ENCODE data around the gene ANKRD39.

ANKRD39 gene, protein sequence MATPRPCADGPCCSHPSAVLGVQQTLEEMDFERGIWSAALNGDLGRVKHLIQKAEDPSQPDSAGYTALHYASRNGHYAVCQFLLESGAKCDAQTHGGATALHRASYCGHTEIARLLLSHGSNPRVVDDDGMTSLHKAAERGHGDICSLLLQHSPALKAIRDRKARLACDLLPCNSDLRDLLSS

GRCh38 chr2:96857667-96858372 is at the start of gene ANKRD39:
TSS of gene ANKRD39 (minus strand) at chr2:96858016. CDS start at chr2:96857987, 29 bp downstream.
- intact Hi-C loops (cut with DNase I): loop anchor here (2.0 kb wide), 3 partner anchors 41 to 93 kb away; partner anchors contain the start of gene CNNM3
- DNase-seq: peak; percentile 95 to 99 (median 97)

DNA sequence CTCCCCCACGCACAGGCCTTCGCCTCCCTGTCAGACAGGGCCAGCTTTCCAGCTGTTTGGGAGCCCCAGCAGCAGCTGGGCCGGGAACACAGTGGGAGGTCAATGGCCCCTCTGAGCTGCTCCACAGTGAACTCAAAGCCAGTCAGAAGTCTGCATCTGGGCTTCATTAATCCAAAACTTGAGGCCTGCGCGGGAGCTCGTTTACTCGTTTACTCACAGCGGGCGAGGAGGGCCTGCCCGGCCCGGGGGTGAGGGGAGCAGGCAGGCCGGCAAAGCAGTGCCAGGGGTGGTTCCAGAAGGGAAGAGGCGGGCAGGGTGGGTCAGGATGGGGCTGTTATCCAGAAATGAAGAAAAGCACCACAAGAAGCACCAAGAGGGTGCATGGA is 48.9 kb upstream of the ANKRD39 start:
- intact Hi-C loops (cut with DNase I): no loop called here
- peak in 1 of 42 donors; percentile 44 for DNase-seq

GRCh38 chr2:96903815-96904214 is 46.0 kb upstream of the ANKRD39 start:
- intact Hi-C loops (cut with DNase I): no loop called here
- DNase-seq: no peak

- intact Hi-C loops (cut with DNase I): no loop called here
- no peak for DNase-seq
Observed at GRCh38 chr2:96903318-96903717, 45.5 kb upstream of the ANKRD39 start.

GRCh38 chr2:96900237-96900636 is 42.4 kb upstream of the ANKRD39 start:
- intact Hi-C loops (cut with DNase I): no loop called here
- no peak for DNase-seq

GRCh38 chr2:96899413-96899741 is 41.6 kb upstream of the ANKRD39 start:
- intact Hi-C loops (cut with DNase I): no loop called here
- no peak for DNase-seq

GRCh38 chr2:96898641-96899412 is 41.0 kb upstream of the ANKRD39 start:
- peak in 1 of 42 donors; percentile 21 for DNase-seq
- intact Hi-C loops (cut with DNase I): no loop called here

DNA sequence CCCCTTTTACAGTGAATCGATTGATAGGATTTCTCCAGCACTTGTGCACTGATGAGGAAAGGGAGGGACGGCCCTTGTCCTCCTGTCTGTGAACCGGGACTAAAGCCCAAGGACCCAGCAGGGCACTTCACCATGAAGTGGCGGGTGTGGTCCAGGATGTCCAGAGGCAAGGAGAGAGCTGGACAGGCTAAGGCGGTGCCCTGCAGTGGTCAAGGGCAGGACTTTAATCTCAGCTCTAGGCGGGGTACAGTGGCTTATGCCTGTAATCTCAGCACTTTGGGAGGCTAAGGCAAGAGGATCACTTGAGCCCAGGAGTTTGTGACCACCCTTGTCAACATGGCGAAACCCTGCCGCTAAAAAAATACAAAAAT is 40.3 kb upstream of the ANKRD39 start:
- intact Hi-C loops (cut with DNase I): no loop called here
- no peak for DNase-seq

DNA sequence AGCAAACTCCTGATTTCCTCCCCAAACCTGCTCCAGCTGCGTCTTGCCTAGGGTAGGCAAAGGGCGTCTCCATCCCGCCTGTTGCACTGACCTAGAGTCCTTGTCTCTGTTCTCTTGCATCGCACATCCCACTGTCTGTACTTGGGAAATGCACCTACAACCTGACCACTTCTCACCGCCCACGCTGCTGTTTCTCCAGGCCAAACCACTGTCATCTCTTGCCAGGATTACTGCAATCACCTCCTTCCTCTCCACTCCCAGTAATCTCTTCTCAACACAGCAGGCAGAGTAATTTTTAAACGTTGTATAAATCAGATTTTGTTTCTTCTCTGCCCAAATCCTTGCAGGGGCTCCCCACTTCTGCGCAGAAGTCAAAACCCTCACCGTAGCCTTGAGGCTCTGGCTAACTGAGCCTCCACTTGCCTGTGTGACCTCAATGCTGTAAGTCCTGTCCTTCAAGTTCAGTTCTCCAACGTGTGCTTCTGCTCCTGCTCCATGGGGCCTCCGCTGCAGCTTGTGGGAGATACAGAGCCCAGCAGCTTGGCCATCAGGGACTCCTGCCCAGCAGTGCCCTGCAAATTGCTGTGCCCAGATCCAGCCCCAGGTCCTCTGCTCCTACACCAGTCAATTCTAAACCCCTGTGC is 39.8 kb upstream of the ANKRD39 start:
- intact Hi-C loops (cut with DNase I): no loop called here
- no peak for DNase-seq

- no peak for DNase-seq
- intact Hi-C loops (cut with DNase I): no loop called here
Observed at GRCh38 chr2:96895746-96896651, 38.2 kb upstream of the ANKRD39 start.

DNA sequence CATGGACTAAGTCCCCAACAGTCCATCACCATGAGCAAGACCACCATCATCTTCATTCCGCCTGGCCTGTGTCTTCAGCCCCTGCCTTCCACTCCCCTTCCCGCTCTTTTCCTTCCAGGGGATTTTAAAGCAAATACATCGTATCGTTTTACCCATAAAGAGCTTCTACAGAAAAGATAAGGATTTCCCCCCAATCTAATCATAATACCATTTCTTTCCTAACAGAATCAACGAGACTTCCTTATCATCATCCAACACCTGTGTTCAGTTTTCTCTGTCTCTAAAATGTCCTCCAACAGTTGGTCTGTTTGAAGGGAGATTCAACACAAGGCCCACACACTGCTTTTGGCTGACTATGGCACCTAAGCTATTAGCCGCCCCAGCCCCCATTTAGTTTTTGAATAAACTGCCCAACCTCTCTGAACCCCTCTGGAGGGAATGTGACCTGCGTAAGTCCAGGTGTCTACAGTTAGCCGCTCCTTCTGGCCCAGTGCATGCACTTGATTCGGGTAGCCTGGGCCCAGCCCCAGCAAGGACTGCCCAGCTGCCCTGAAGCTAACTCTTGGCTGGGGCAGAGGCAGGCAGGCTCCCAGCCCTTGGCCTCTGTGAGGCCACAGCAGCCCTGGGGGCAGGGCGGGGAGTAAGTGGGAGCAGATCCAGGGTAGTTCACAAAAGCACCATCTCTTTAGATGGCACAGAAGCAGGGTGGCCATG is 37.4 kb upstream of the ANKRD39 start:
- peak in 20 of 42 donors; percentile 40 to 75 (median 56) for DNase-seq
- intact Hi-C loops (cut with DNase I): no loop called here

- intact Hi-C loops (cut with DNase I): no loop called here
- DNase-seq: no peak
Observed at GRCh38 chr2:96894151-96894531, 36.3 kb upstream of the ANKRD39 start.

DNA sequence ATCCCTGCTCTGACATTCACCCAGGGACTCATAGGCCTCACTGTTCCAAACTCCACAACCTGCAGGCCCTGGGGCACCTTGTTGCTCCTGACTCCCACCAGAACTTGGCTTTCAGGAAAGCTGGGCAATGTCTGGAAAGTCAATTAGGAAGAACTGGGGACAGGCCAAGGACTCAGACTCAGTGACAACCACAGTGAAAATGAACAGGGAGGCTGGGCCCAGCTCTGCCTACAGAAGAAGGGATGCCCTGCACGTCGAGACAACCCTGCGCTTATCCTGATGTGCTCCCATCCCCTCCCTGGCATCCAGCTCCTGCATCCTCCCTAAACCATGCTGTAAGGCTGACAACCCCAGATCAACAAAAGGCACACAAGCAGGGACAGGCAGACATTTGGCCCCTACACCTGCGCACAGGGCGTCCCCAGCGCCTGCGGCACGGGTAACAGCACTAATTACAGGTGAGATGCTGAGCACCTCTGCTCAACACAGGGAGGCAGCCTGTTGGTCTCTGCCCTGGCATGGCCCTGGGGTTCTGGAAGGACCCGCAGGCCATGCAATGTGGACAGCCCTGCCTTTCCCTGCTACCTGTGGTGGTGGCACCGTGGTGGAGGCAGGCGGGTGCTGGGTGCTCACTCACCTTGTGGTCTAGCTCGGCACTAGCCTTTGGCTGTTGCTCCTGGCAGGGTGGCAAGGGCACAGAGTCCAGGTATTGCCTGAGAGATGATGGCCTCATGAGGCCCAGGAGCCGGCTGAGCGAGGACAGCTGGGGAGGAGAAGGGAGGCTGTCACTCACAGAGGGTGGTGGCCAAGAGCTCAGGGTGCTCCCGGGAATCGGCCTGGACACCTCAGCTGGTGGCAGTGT is 35.7 kb upstream of the ANKRD39 start:
- intact Hi-C loops (cut with DNase I): no loop called here
- DNase-seq: no peak

DNA sequence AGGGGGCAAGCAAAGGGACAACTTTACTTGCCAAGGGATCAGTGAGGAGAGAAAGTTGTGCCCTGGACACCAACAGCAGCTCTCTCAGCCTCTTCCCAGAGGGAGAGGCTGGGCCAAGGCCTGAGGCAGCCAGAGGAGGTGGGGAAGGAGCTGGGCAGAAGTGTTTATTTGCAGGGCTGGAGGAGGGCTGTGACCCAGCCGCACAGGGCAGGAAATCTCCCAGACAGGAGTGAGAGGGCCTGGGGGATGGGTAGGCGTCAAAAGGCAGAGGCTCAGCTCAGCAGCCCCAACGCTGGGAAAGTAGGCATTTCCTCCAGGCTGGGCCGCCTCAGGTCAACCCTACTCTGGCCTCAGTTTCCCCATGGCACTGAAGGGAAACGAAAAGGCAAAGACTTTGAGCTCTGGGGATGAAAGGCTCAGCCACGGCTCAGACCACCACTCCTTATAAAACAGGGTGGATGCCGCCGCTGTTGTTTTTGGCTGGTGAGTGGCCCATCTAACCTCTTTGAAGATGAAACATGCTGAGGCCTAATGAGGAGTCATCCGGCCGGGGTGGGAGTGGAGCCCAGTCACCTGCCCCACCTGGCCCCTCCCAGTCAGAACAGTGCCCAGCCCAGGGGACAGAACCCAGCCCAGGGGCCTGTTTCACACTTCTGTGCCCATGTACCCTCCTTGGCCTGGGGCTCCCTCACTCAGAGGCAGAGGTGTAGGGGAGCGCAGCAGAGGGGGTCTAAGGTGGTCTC is 33.9 kb upstream of the ANKRD39 start:
- intact Hi-C loops (cut with DNase I): no loop called here
- peak in 2 of 42 donors; percentile 43 to 49 for DNase-seq

DNA sequence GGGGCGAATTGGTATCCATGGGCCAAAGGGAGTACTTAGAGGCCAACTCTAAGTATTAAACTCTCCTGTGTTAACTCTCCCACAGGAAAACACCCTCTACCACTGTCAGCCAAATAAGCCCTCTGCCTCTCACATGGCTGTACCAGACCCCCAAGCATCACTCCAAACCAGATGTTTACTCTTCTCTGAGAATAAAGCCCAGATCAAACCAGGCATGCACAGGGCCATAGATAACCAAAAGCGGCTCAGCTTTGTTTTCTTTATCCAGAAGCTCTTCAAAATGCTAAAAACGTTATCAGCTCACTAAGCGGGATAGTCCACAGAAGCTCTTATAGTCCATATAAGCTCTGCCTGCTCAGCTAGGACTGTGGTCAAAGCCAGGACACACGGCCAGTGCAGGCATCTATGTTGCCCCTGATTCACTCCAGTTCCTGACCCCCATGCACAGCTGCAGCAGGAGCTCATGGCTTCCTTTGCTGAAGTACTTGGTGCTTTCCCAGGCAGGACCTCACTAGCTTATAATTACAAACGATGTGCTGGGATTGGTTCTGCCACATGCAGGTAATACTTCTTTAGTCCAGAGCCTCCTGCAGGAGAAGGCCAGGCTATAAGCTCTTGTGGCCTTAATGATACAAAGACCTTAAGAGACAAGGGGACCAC is 33.0 kb upstream of the ANKRD39 start:
- no peak for DNase-seq
- intact Hi-C loops (cut with DNase I): no loop called here

DNA sequence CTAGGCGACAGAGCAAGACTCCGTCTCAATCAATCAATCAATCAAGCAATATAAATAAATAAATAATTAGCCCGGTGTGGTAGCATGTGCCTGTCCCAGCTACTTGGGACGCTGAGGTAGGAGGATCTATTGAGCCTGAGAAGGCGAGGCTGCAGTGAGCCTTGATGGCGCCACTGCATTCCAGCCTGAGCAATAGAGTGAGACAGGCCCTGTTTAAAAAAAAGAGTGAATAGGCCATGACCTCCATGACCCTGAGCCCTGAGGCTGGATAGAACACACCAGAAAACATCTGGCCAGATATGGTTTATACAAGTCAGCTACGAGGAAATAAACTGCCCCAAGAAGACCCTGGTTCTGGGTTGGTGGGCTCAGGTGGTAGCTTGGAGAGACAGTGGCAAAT is 32.4 kb upstream of the ANKRD39 start:
- DNase-seq: no peak
- intact Hi-C loops (cut with DNase I): no loop called here

Data from head of caudate nucleus (tissue), 42 donors.